HEK293 (cell line): Measurements from ENCODE around the gene TNFSF12.

ENCODE experiments used
- BCL11A ChIP-seq: fragments of 450-650 bp; formaldehyde crosslinking; IDR thresholded peaks from 2 replicates; pipeline ENCODE4 v1.5.1; 2016; ENCODE audit warnings: low read depth, missing biosample characterization, missing genetic modification characterization
- CTCF ChIP-seq: fragments of 450-650 bp; formaldehyde crosslinking; IDR thresholded peaks from 2 replicates; pipeline ENCODE4 v1.5.1; 2016; ENCODE audit warnings: missing biosample characterization, missing genetic modification characterization
- REST ChIP-seq: fragments of 450-650 bp; formaldehyde crosslinking; IDR thresholded peaks from 2 replicates; pipeline ENCODE4 v1.5.1; 2016; ENCODE audit warnings: missing biosample characterization, missing genetic modification characterization
- TSHZ1 ChIP-seq: fragments of 450-650 bp; formaldehyde crosslinking; IDR thresholded peaks from 2 replicates; pipeline ENCODE4 v1.5.1; 2016; ENCODE audit warnings: missing biosample characterization, missing genetic modification characterization, borderline replicate concordance
- ZBTB17 ChIP-seq: fragments of 450-650 bp; formaldehyde crosslinking; IDR thresholded peaks from 2 replicates; pipeline ENCODE4 v1.5.1; 2016; ENCODE audit warnings: missing biosample characterization, missing genetic modification characterization
- ZNF174 ChIP-seq: fragments of 450-650 bp; formaldehyde crosslinking; IDR thresholded peaks from 2 replicates; pipeline ENCODE4 v1.5.0; 2017; ENCODE audit warnings: missing biosample characterization, mild to moderate bottlenecking, missing genetic modification characterization
- ZNF18 ChIP-seq: fragments of 450-650 bp; formaldehyde crosslinking; IDR thresholded peaks from 2 replicates; pipeline ENCODE4 v1.5.1; 2016; ENCODE audit warnings: missing biosample characterization, missing genetic modification characterization
- ZNF24 ChIP-seq: fragments of 450-650 bp; formaldehyde crosslinking; IDR thresholded peaks from 2 replicates; pipeline ENCODE4 v1.5.1; 2016; ENCODE audit warnings: missing biosample characterization, missing genetic modification characterization
- ZNF311 ChIP-seq: fragments of 450-650 bp; formaldehyde crosslinking; IDR thresholded peaks from 2 replicates; pipeline ENCODE4 v1.5.1; 2017; ENCODE audit warnings: missing biosample characterization, missing genetic modification characterization, borderline replicate concordance
- ZNF510 ChIP-seq: fragments of 450-650 bp; formaldehyde crosslinking; IDR thresholded peaks from 2 replicates; pipeline ENCODE4 v1.5.1; 2018; ENCODE audit warnings: mild to moderate bottlenecking, missing genetic modification characterization, missing biosample characterization; ENCODE audit not compliant: insufficient replicate concordance
- ZNF624 ChIP-seq: fragments of 450-650 bp; formaldehyde crosslinking; IDR thresholded peaks from 2 replicates; pipeline ENCODE4 v1.5.1; 2017; ENCODE audit warnings: missing biosample characterization, missing genetic modification characterization
- ZNF639 ChIP-seq: fragments of 450-650 bp; formaldehyde crosslinking; IDR thresholded peaks from 2 replicates; pipeline ENCODE4 v1.5.1; 2016; ENCODE audit warnings: missing biosample characterization, missing genetic modification characterization

GRCh38 chr17:7572338-7572587, 23.4 kb downstream of the TNFSF12 start:
- TF ChIP-seq BCL11A (no peak), ZNF624 (tag by site-specific recombination) (no peak), ZNF510 (tag by site-specific recombination) (no peak), ZNF18 (tag by site-specific recombination) (no peak), CTCF (tag by site-specific recombination) (no peak), ZBTB17 (tag by site-specific recombination) (peak; percentile 79), ZNF24 (tag by site-specific recombination) (no peak), REST (no peak), ZNF311 (no peak), ZNF174 (no peak), TSHZ1 (no peak), ZNF639 (tag by site-specific recombination) (no peak)
